Central memory CD8-positive, alpha-beta T cell (primary cell): ENCODE results near the gene PPY.
A peak's percentile ranks its signal among the peaks of the same experiment; 100 is the strongest.

Source experiments
- ATAC-seq: fragments of 150-1000 bp; cut with Tn5 transposase; replicated peaks from 2 replicates; pipeline ENCODE4 v1.10.0; 2022; ENCODE audit warnings: mild to moderate bottlenecking, moderate FRiP score, moderate number of reproducible peaks; ENCODE audit not compliant: poor library complexity, severe bottlenecking; ENCODE audit errors: extremely low read depth
- DNase-seq, 2 donors: peaks; one replicate each; pipeline ENCODE4 v3.0.0; 2021; ENCODE audit warnings: low spot score in 2 of 2
- H3K27ac Mint-ChIP-seq: one replicate; pipeline ENCODE4 v1.8.0; 2022; ENCODE audit warnings: low read depth, mild to moderate bottlenecking, moderate library complexity, mixed read lengths
- H3K27me3 Mint-ChIP-seq: one replicate; pipeline ENCODE4 v1.8.0; 2022; ENCODE audit warnings: mixed read lengths
- H3K36me3 Mint-ChIP-seq: one replicate; pipeline ENCODE4 v1.8.0; 2022; ENCODE audit warnings: mild to moderate bottlenecking, moderate library complexity, mixed read lengths; ENCODE audit not compliant: insufficient read depth
- H3K4me1 Mint-ChIP-seq: one replicate; pipeline ENCODE4 v1.8.0; 2022; ENCODE audit warnings: mixed read lengths
- H3K4me3 Mint-ChIP-seq: one replicate; pipeline ENCODE4 v1.8.0; 2022; ENCODE audit warnings: mild to moderate bottlenecking, moderate library complexity, mixed read lengths
- H3K9me3 Mint-ChIP-seq: one replicate; pipeline ENCODE4 v1.8.0; 2022; ENCODE audit warnings: mixed read lengths

Gene PPY

GRCh38 chr17:43942051-43942685, at the start of gene PPY:
Gene PPY (minus strand): TSS chr17:43942476. CDS start chr17:43941654, 822 bp downstream.
- H3K27me3 Mint-ChIP-seq: peaks cover 12% of the 10 kb centered on the region
- DNase-seq (no peak), ATAC-seq (no peak)
- no peaks in the 10 kb centered on the region for H3K9me3 Mint-ChIP-seq
- H3K4me3 Mint-ChIP-seq: no peak within 1 kb of the TSS
- peaks cover 1% of the 10 kb centered on the region for H3K36me3 Mint-ChIP-seq
- H3K4me1 Mint-ChIP-seq: peaks cover 5% of the 10 kb centered on the region
- no peak within 1 kb of the TSS for H3K27ac Mint-ChIP-seq

- Mint-ChIP-seq H3K4me3 (no peak overlapping the region), H3K27me3 (peaks cover 52% of the 10 kb centered on the region), H3K27ac (no peak overlapping the region), H3K9me3 (no peaks in the 10 kb centered on the region), H3K36me3 (no peaks in the 10 kb centered on the region), H3K4me1 (no peaks in the 10 kb centered on the region)
- ATAC-seq: no peak
- DNase-seq: no peak
Measured at GRCh38 chr17:43988301-43988700, 46.0 kb upstream of the PPY start.

- H3K4me3 Mint-ChIP-seq: no peak overlapping the region
Measured at GRCh38 chr17:43987131-43988021, 45.1 kb upstream of the PPY start.

GRCh38 chr17:43986225-43986981, 44.1 kb upstream of the PPY start:
- Mint-ChIP-seq H3K4me3 (no peak overlapping the region), H3K36me3 (no peaks in the 10 kb centered on the region), H3K27me3 (peaks cover 71% of the 10 kb centered on the region), H3K9me3 (no peaks in the 10 kb centered on the region), H3K4me1 (no peaks in the 10 kb centered on the region), H3K27ac (no peak overlapping the region)
- ATAC-seq (no peak), DNase-seq (no peak)

More at GRCh38 chr17:43987131-43988021, 45.1 kb upstream of the PPY start:
- Mint-ChIP-seq H3K36me3 (no peaks in the 10 kb centered on the region), H3K9me3 (no peaks in the 10 kb centered on the region), H3K4me1 (no peaks in the 10 kb centered on the region), H3K27me3 (peaks cover 61% of the 10 kb centered on the region), H3K27ac (no peak overlapping the region)
- no peak for ATAC-seq
- DNase-seq: no peak

- DNase-seq: no peak
- no peaks in the 10 kb centered on the region for H3K36me3 Mint-ChIP-seq
- no peak overlapping the region for H3K27ac Mint-ChIP-seq
- no peak for ATAC-seq
- H3K27me3 Mint-ChIP-seq: peaks cover 79% of the 10 kb centered on the region
- no peak overlapping the region for H3K4me3 Mint-ChIP-seq
- no peaks in the 10 kb centered on the region for H3K9me3 Mint-ChIP-seq
- no peaks in the 10 kb centered on the region for H3K4me1 Mint-ChIP-seq
Measured at GRCh38 chr17:43984521-43984920, 42.2 kb upstream of the PPY start.

- ATAC-seq (no peak), DNase-seq (no peak)
- Mint-ChIP-seq H3K4me1 (no peaks in the 10 kb centered on the region), H3K4me3 (no peak overlapping the region), H3K27me3 (peaks cover 78% of the 10 kb centered on the region), H3K36me3 (no peaks in the 10 kb centered on the region), H3K9me3 (no peaks in the 10 kb centered on the region), H3K27ac (no peak overlapping the region)
Measured at GRCh38 chr17:43983515-43984411, 41.5 kb upstream of the PPY start.

GRCh38 chr17:43983196-43983514, 40.9 kb upstream of the PPY start:
- Mint-ChIP-seq H3K27ac (no peak overlapping the region), H3K9me3 (no peaks in the 10 kb centered on the region), H3K4me1 (no peaks in the 10 kb centered on the region), H3K36me3 (no peaks in the 10 kb centered on the region), H3K27me3 (peaks cover 78% of the 10 kb centered on the region), H3K4me3 (peak overlapping the region; percentile 46)
- ATAC-seq (no peak), DNase-seq (no peak)

GRCh38 chr17:43982171-43982570, 39.9 kb upstream of the PPY start:
- no peak overlapping the region for H3K27ac Mint-ChIP-seq
- H3K4me1 Mint-ChIP-seq: no peaks in the 10 kb centered on the region
- no peaks in the 10 kb centered on the region for H3K36me3 Mint-ChIP-seq
- H3K4me3 Mint-ChIP-seq: no peak overlapping the region
- H3K9me3 Mint-ChIP-seq: no peaks in the 10 kb centered on the region
- ATAC-seq (no peak), DNase-seq (no peak)
- peaks cover 76% of the 10 kb centered on the region for H3K27me3 Mint-ChIP-seq

- no peaks in the 10 kb centered on the region for H3K36me3 Mint-ChIP-seq
- no peak for ATAC-seq
- H3K4me3 Mint-ChIP-seq: no peak overlapping the region
- DNase-seq: no peak
- no peaks in the 10 kb centered on the region for H3K4me1 Mint-ChIP-seq
- peaks cover 53% of the 10 kb centered on the region for H3K27me3 Mint-ChIP-seq
- H3K9me3 Mint-ChIP-seq: no peaks in the 10 kb centered on the region
- H3K27ac Mint-ChIP-seq: no peak overlapping the region
Measured at GRCh38 chr17:43979671-43980070, 37.4 kb upstream of the PPY start.

- Mint-ChIP-seq H3K4me1 (no peaks in the 10 kb centered on the region), H3K27ac (no peak overlapping the region), H3K36me3 (no peaks in the 10 kb centered on the region), H3K9me3 (no peaks in the 10 kb centered on the region), H3K27me3 (peaks cover 54% of the 10 kb centered on the region), H3K4me3 (no peak overlapping the region)
- DNase-seq: no peak
- ATAC-seq: no peak
Measured at GRCh38 chr17:43979011-43979410, 36.7 kb upstream of the PPY start.

- no peak overlapping the region for H3K4me3 Mint-ChIP-seq
- peaks cover 52% of the 10 kb centered on the region for H3K27me3 Mint-ChIP-seq
- H3K9me3 Mint-ChIP-seq: no peaks in the 10 kb centered on the region
- H3K4me1 Mint-ChIP-seq: no peaks in the 10 kb centered on the region
- ATAC-seq (no peak), DNase-seq (no peak)
- no peak overlapping the region for H3K27ac Mint-ChIP-seq
- no peaks in the 10 kb centered on the region for H3K36me3 Mint-ChIP-seq
Measured at GRCh38 chr17:43978078-43978477, 35.8 kb upstream of the PPY start.
